Esophagus muscularis mucosa (tissue), 4 donors: ENCODE data around the gene KATNAL2. TPM values are rescaled to one million over a fixed set of nuclear protein-coding genes. Genes with fewer than 3 reads are reported as not detected.

ENCODE experiments used
- DNase-seq: peaks from one replicate; pipeline ENCODE4 v3.0.0-alpha.2; 2017; ENCODE audit errors: extremely low spot score
- H3K27ac ChIP-seq, 4 donors: fragments of 200-600 bp; sonication (generic); replicated peaks in 1 of 4; 1 replicate in 3 of 4; 2 replicates in 1 of 4; pipeline ENCODE4 v1.5.1; 2016 to 2019; ENCODE audit warnings: mild to moderate bottlenecking in 1 of 4
- H3K27me3 ChIP-seq, 4 donors: fragments of 200-600 bp; sonication (generic); one replicate each; pipeline versions ENCODE4 v1.5.1 to v1.6.0; 2016 to 2019
- H3K36me3 ChIP-seq, 4 donors: fragments of 200-600 bp; sonication (generic); one replicate each; pipeline ENCODE4 v1.5.1; 2016 to 2019
- H3K4me1 ChIP-seq, 4 donors: fragments of 200-600 bp; sonication (generic); one replicate each; pipeline ENCODE4 v1.5.1; 2016 to 2019
- H3K4me3 ChIP-seq, 4 donors: fragments of 200-600 bp; sonication (generic); 1 replicate in 2 of 4; 2 replicates in 2 of 4; pipeline ENCODE4 v1.5.1; 2016 to 2019; ENCODE audit warnings: mild to moderate bottlenecking in 4 of 4, moderate library complexity in 1 of 4
- H3K9me3 ChIP-seq, 4 donors: fragments of 200-600 bp; sonication (generic); 1 replicate in 3 of 4; 2 replicates in 1 of 4; pipeline ENCODE4 v1.5.1; 2016 to 2019
- CTCF ChIP-seq, 3 experiments: fragments of 200-600 bp in 2 of 3; fragments of 450-650 bp in 1 of 3; sonication (generic) in 2 of 3; IDR thresholded peaks; one replicate each; pipeline ENCODE4 v1.5.1; 2017 to 2019; ENCODE audit warnings: antibody characterized with exemption in 3 of 3, mild to moderate bottlenecking in 2 of 3, moderate library complexity in 1 of 3
- EP300 ChIP-seq: sonication (generic); formaldehyde crosslinking; IDR thresholded peaks from one replicate; pipeline ENCODE4 v1.6.1; 2017; ENCODE audit warnings: antibody characterized with exemption
- POLR2A ChIP-seq: fragments of 450-650 bp; IDR thresholded peaks from one replicate; pipeline ENCODE4 v1.6.1; 2017; ENCODE audit warnings: antibody characterized with exemption, moderate library complexity, mild to moderate bottlenecking, low read depth
- POLR2AphosphoS5 ChIP-seq, 2 donors: sonication (generic); formaldehyde crosslinking; IDR thresholded peaks; one replicate each; pipeline ENCODE4 v1.6.1; 2017; ENCODE audit warnings: antibody characterized with exemption in 2 of 2
- WGBS: methylation state at CpG from one replicate; pipeline ENCODE4 v1.1.5; 2018; 5-methylcytosine and 5-hydroxymethylcytosine counted together
- intact Hi-C: fragments of 100-400 bp; cut with DNase I; formaldehyde crosslinking; loops from one replicate; pipeline ENCODE4 v1.15.1; 2023
- total RNA-seq, 4 donors: library from RNA; depleted of rRNA; stranded (reverse); fragments of >200 nt; gene quantifications; one replicate each; pipeline versions ENCODE4 v1.1.0 to v1.2.1, GENCODE V29; 2016

KATNAL2 gene
- total RNA-seq, 4 donors from 2014 or later, result 0.50 to 5.0 (median 4.3) TPM

GRCh38 chr18:47067648-47068047 is 150.2 kb downstream of the KATNAL2 start:
- intact Hi-C loops, result no loop called here
- no peaks in the 10 kb centered on the region for H3K4me1 ChIP-seq
- 59% methylated on average over 3 of the region's 3 CpGs for WGBS
- H3K27me3 ChIP-seq, result no peaks in the 10 kb centered on the region
- H3K9me3 ChIP-seq, result peaks cover 0 to 6% (median 0%) of the 10 kb centered on the region in 4 donors
- TF ChIP-seq POLR2A, result no peak
- peaks cover 0 to 8% (median 0%) of the 10 kb centered on the region in 4 donors for H3K36me3 ChIP-seq
- no peak overlapping the region for H3K4me3 ChIP-seq
- no peak for DNase-seq
- no peak overlapping the region for H3K27ac ChIP-seq

- Histone ChIP-seq H3K27me3 (no peaks in the 10 kb centered on the region), H3K9me3 (no peaks in the 10 kb centered on the region), H3K36me3 (peaks cover 0 to 3% (median 0%) of the 10 kb centered on the region in 4 donors), H3K4me3 (no peak overlapping the region), H3K4me1 (no peaks in the 10 kb centered on the region), H3K27ac (no peak overlapping the region)
- no peak for DNase-seq
- no peak for TF ChIP-seq CTCF (IDR thresholded peaks at IDR 0.05)
- no peak for TF ChIP-seq POLR2A
- TF ChIP-seq POLR2AphosphoS5 (IDR thresholded peaks at IDR 0.05), result no peak
- TF ChIP-seq EP300, result no peak
- intact Hi-C loops, result no loop called here
- WGBS, result 83% methylated on average over 13 of the region's 13 CpGs
Observed at GRCh38 chr18:47075098-47075883, 157.9 kb downstream of the KATNAL2 start.

- 84% methylated on average over 7 of the region's 7 CpGs for WGBS
- Histone ChIP-seq H3K9me3 (no peaks in the 10 kb centered on the region), H3K27me3 (no peaks in the 10 kb centered on the region), H3K36me3 (peaks cover 0 to 3% (median 0%) of the 10 kb centered on the region in 4 donors), H3K4me3 (no peak overlapping the region), H3K4me1 (no peaks in the 10 kb centered on the region), H3K27ac (no peak overlapping the region)
- no peak for DNase-seq
- intact Hi-C loops, result no loop called here
- TF ChIP-seq POLR2A, result no peak
- TF ChIP-seq EP300, result no peak
- no peak for TF ChIP-seq CTCF (IDR thresholded peaks at IDR 0.05)
- TF ChIP-seq POLR2AphosphoS5 (IDR thresholded peaks at IDR 0.05), result no peak
Observed at GRCh38 chr18:47077111-47077510, 159.7 kb downstream of the KATNAL2 start.

GRCh38 chr18:47080872-47081271 is 163.5 kb downstream of the KATNAL2 start:
- no peak overlapping the region for H3K4me3 ChIP-seq
- H3K9me3 ChIP-seq, result no peaks in the 10 kb centered on the region
- H3K27me3 ChIP-seq, result no peaks in the 10 kb centered on the region
- DNase-seq, result no peak
- no peaks in the 10 kb centered on the region for H3K4me1 ChIP-seq
- 93% methylated on average over 2 of the region's 2 CpGs for WGBS
- intact Hi-C loops, result no loop called here
- TF ChIP-seq POLR2A (no peak), EP300 (no peak), CTCF (IDR thresholded peaks at IDR 0.05) (no peak), POLR2AphosphoS5 (IDR thresholded peaks at IDR 0.05) (no peak)
- no peak overlapping the region for H3K27ac ChIP-seq
- peaks cover 0 to 3% (median 0%) of the 10 kb centered on the region in 4 donors for H3K36me3 ChIP-seq

GRCh38 chr18:47081578-47081977 is 164.2 kb downstream of the KATNAL2 start:
- no peak for TF ChIP-seq POLR2AphosphoS5 (IDR thresholded peaks at IDR 0.05)
- TF ChIP-seq CTCF (IDR thresholded peaks at IDR 0.05), result no peak
- no peak for TF ChIP-seq POLR2A
- no peak for TF ChIP-seq EP300
- no peaks in the 10 kb centered on the region for H3K27me3 ChIP-seq
- intact Hi-C loops, result no loop called here
- H3K9me3 ChIP-seq, result no peaks in the 10 kb centered on the region
- no peak overlapping the region for H3K4me3 ChIP-seq
- H3K4me1 ChIP-seq, result no peaks in the 10 kb centered on the region
- H3K36me3 ChIP-seq, result peaks cover 0 to 3% (median 0%) of the 10 kb centered on the region in 4 donors
- WGBS, result 87% methylated on average over 2 of the region's 2 CpGs
- DNase-seq, result no peak
- no peak overlapping the region for H3K27ac ChIP-seq
